NCI-H2196 (cell line): ENCODE data around the gene TAS1R1.
"Not testable (repeated sequence)": the region's sequence is repeated elsewhere in the genome, so short reads cannot be mapped to it uniquely, and the experiment has no call there.

ENCODE experiments used
- DNase-seq: peaks from one replicate; lab custom pipeline; 2025; ENCODE audit not compliant: unreplicated experiment; lab: John Stamatoyannopoulos, UW

Gene TAS1R1

GRCh38 chr1:6588128-6588892 lies 33.2 kb downstream of the TAS1R1 start:
- DNase-seq = no peak

GRCh38 chr1:6588893-6589520 lies 33.9 kb downstream of the TAS1R1 start:
- DNase-seq = no peak

- DNase-seq = no peak
Observed at GRCh38 chr1:6590046-6590445, 34.9 kb downstream of the TAS1R1 start.

GRCh38 chr1:6591222-6591621 lies 36.1 kb downstream of the TAS1R1 start:
- no peak for DNase-seq

- DNase-seq = no peak
Observed at GRCh38 chr1:6591644-6592043, 36.5 kb downstream of the TAS1R1 start.

- no peak for DNase-seq
Observed at GRCh38 chr1:6592441-6592840, 37.3 kb downstream of the TAS1R1 start.

GRCh38 chr1:6592865-6593593 lies 37.9 kb downstream of the TAS1R1 start:
- DNase-seq = no peak

- no peak for DNase-seq
Observed at GRCh38 chr1:6593810-6594209, 38.7 kb downstream of the TAS1R1 start.

GRCh38 chr1:6594977-6595740 lies 40.1 kb downstream of the TAS1R1 start:
- DNase-seq = no peak

GRCh38 chr1:6596351-6596750 lies 41.2 kb downstream of the TAS1R1 start:
- DNase-seq = no peak

GRCh38 chr1:6596886-6597776 lies 42.0 kb downstream of the TAS1R1 start:
- no peak for DNase-seq

GRCh38 chr1:6597777-6598131 lies 42.6 kb downstream of the TAS1R1 start:
- no peak for DNase-seq

GRCh38 chr1:6599141-6599975 lies 44.3 kb downstream of the TAS1R1 start:
- DNase-seq = no peak

- not testable (repeated sequence) for DNase-seq
Observed at GRCh38 chr1:6599991-6600390, 44.9 kb downstream of the TAS1R1 start.

GRCh38 chr1:6600410-6601048 lies 45.4 kb downstream of the TAS1R1 start:
- DNase-seq = no peak

- DNase-seq = peak; percentile 60
Observed at GRCh38 chr1:6601049-6601922, 46.2 kb downstream of the TAS1R1 start.

GRCh38 chr1:6601923-6602668 lies 47.0 kb downstream of the TAS1R1 start:
- peak; percentile 20 for DNase-seq
